Measurements from ENCODE around the gene TMEM151B.
A peak's percentile ranks its signal among the peaks of the same experiment; 100 is the strongest.

Gene TMEM151B

GRCh38 chr6:44238687-44239350 is 31.4 kb upstream of the TMEM151B start:
- no peak for DNase-seq (ENCODE audit: extremely low read depth, low read depth)
- TF ChIP-seq CTCF (IDR thresholded peaks at IDR 0.05; ENCODE audit: low read depth, low read length), result no peak

GRCh38 chr6:44243345-44243744 is 26.9 kb upstream of the TMEM151B start:
- no peak for DNase-seq (ENCODE audit: extremely low read depth, low read depth)
- TF ChIP-seq CTCF (IDR thresholded peaks at IDR 0.05; ENCODE audit: low read depth, low read length), result no peak

- no peak for DNase-seq (ENCODE audit: extremely low read depth, low read depth)
- no peak for TF ChIP-seq CTCF (IDR thresholded peaks at IDR 0.05; ENCODE audit: low read depth, low read length)
Measured at GRCh38 chr6:44245391-44245911, 24.8 kb upstream of the TMEM151B start.

- peak; percentile 11 for TF ChIP-seq CTCF (IDR thresholded peaks at IDR 0.05; ENCODE audit: low read depth, low read length)
- peak; percentile 61 for DNase-seq (ENCODE audit: extremely low read depth, low read depth)
Measured at GRCh38 chr6:44245912-44246662, 24.2 kb upstream of the TMEM151B start.

GRCh38 chr6:44246663-44247337 is 23.4 kb upstream of the TMEM151B start, which contains the start of gene HSP90AB1:
Gene HSP90AB1, plus strand, starts transcription at chr6:44247101. Its CDS starts 1,529 bp downstream, at chr6:44248630.
- TF ChIP-seq CTCF (IDR thresholded peaks at IDR 0.05; ENCODE audit: low read depth, low read length), result no peak

GRCh38 chr6:44247338-44248302 is 22.6 kb upstream of the TMEM151B start:
- no peak for TF ChIP-seq CTCF (IDR thresholded peaks at IDR 0.05; ENCODE audit: low read depth, low read length)
- DNase-seq (ENCODE audit: extremely low read depth, low read depth), result no peak

More at GRCh38 chr6:44246663-44247337, 23.4 kb upstream of the TMEM151B start, which contains the start of gene HSP90AB1:
- DNase-seq (ENCODE audit: extremely low read depth, low read depth), result peak; percentile 97
